Liver (tissue), 3 donors: Measurements from ENCODE around the gene MID2.

Experiments
- ATF3 ChIP-seq: IDR thresholded peaks from 2 replicates; pipeline ENCODE4 v1.6.1; 2016; ENCODE audit warnings: antibody characterized with exemption
- CTCF ChIP-seq: fragments of 150-350 bp; IDR thresholded peaks from 2 replicates; pipeline ENCODE4 v1.5.1; 2017; ENCODE audit warnings: improper control_type of control experiment, low read depth, low read length; ENCODE audit not compliant: missing input control
- EGR1 ChIP-seq, 2 donors: IDR thresholded peaks; 2 replicates each; pipeline ENCODE4 v1.6.1; 2016 to 2018; ENCODE audit warnings: antibody characterized with exemption in 2 of 2, low read depth in 2 of 2
- GABPA ChIP-seq, 2 donors: IDR thresholded peaks in 1 of 2; conservative IDR thresholded peaks in 1 of 2; 2 replicates each; pipeline ENCODE4 v1.6.1; 2016; ENCODE audit warnings: antibody characterized with exemption in 2 of 2, mild to moderate bottlenecking in 1 of 2, moderate library complexity in 1 of 2
- HNF4G ChIP-seq: IDR thresholded peaks from 2 replicates; pipeline ENCODE4 v1.6.1; 2016; ENCODE audit warnings: antibody characterized with exemption
- JUND ChIP-seq, 2 donors: IDR thresholded peaks; 2 replicates each; pipeline ENCODE4 v1.6.1; 2016; ENCODE audit warnings: antibody characterized with exemption in 2 of 2
- RAD21 ChIP-seq, 2 donors: IDR thresholded peaks; 2 replicates each; pipeline ENCODE4 v1.6.1; 2016; ENCODE audit warnings: antibody characterized with exemption in 2 of 2, mild to moderate bottlenecking in 2 of 2
- TAF1 ChIP-seq: conservative IDR thresholded peaks from 2 replicates; pipeline ENCODE4 v1.6.1; 2016; ENCODE audit warnings: antibody characterized with exemption, mild to moderate bottlenecking
- ZBTB33 ChIP-seq: IDR thresholded peaks from 2 replicates; pipeline ENCODE4 v1.6.1; 2016; ENCODE audit warnings: antibody characterized with exemption
- donor health status: healthy.
- donor health status: healthy.

- TF ChIP-seq JUND (IDR thresholded peaks at IDR 0.05) (no peak), CTCF (no peak), RAD21 (IDR thresholded peaks at IDR 0.05) (peak in 1 of 2 donors; percentile 32), ZBTB33 (no peak), EGR1 (IDR thresholded peaks at IDR 0.05; ENCODE audit: low read depth in 2 of 2) (no peak), HNF4G (no peak), TAF1 (no peak), GABPA (IDR thresholded peaks at IDR 0.05 in 1 of 2, conservative IDR thresholded peaks at IDR 0.05 in 1 of 2) (no peak), ATF3 (no peak)
Observed at GRCh38 chrX:107849747-107850421, 24.2 kb downstream of the MID2 start.
